SH-SY5Y (cell line): Measurements from ENCODE around the gene ARHGEF40.

Experiments used
- GATA2 ChIP-seq: IDR thresholded peaks from 2 replicates; pipeline ENCODE4 v1.6.1; 2011; ENCODE audit warnings: mild to moderate bottlenecking, low read depth, low read length
- GATA3 ChIP-seq: IDR thresholded peaks from 2 replicates; pipeline ENCODE4 v1.6.1; 2011; ENCODE audit warnings: low read depth, mild to moderate bottlenecking, low read length, moderate library complexity

DNA sequence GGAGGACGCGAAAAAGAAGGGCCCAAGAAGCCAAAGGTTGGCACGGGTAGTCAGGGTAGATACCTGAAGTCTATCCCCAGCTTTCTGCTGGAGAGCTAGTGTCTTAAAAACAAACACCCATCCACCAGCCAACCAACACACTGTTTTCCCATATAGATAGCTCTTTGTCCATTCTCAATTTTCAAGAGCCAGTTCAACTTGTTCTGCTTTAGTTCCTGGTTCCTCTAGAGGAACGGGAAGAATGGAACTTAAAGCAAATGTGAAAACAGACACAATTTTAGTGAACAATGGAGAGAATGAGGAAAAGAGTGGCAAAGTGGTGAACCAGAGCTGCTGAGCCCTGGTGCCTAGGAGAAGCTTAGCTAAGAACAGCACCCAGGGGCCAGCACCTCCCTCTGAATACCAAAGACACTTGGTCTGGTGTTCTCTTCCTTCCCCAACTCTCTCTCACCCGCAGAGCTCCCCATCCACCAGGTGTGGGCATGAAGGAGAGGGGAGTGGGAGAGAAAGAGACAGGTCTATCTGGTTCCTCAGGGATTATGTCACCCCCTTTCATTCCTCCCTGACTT lies 49.0 kb upstream of the ARHGEF40 start:
- TF ChIP-seq GATA2, result no peak
- TF ChIP-seq GATA3, result no peak
